HG03039 (cell line): ENCODE data around the gene TRMT61A.
"Not testable (repeated sequence)": the region's sequence is repeated elsewhere in the genome, so short reads cannot be mapped to it uniquely, and the experiment has no call there.

Experiments
- ATAC-seq: cut with Tn5 transposase; IDR thresholded peaks from one replicate; pipeline ENCODE4 v1.9.1; 2021; ENCODE audit warnings: mild to moderate bottlenecking, moderate library complexity; ENCODE audit not compliant: unreplicated experiment

The TRMT61A gene

DNA sequence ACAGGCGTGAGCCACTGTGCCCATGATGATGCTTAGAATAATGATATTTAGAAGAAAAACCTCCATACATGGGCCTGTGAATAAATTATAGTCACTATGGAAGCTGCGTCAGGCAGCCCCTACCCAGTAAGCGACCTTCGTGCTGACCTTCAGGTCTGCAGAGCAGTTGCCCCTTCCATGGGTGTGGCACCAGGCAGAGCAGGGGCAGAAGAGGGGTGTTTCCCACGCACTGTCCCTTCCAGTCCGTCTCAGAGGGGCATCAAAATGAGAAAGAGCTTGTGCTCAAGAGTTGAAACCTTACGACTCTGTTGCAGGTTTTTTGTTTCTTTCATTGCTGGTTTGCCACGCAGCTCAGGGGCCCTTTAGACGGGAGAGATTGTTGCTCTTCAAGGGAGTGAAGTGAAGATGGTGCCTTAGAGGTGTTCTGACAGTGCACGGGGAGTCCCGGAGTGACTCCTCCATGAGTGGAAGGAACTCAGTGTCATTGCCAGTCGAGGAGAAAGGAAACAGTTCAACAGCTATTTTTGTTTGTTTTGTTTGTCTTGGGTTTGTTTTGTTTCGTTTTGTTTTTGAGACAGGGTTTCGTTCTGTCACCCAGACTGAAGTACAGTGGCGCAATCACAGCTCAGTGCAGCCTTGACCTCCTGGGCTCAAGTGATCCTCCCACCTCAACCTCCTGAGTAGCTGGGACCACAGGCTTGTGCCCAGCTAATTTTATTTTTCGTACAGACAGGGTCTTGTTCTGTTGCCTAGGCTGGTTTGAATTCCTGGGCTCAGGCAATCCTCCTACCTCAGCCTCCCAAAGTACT, 20.3 kb upstream of the TRMT61A start:
- no peak for ATAC-seq

DNA sequence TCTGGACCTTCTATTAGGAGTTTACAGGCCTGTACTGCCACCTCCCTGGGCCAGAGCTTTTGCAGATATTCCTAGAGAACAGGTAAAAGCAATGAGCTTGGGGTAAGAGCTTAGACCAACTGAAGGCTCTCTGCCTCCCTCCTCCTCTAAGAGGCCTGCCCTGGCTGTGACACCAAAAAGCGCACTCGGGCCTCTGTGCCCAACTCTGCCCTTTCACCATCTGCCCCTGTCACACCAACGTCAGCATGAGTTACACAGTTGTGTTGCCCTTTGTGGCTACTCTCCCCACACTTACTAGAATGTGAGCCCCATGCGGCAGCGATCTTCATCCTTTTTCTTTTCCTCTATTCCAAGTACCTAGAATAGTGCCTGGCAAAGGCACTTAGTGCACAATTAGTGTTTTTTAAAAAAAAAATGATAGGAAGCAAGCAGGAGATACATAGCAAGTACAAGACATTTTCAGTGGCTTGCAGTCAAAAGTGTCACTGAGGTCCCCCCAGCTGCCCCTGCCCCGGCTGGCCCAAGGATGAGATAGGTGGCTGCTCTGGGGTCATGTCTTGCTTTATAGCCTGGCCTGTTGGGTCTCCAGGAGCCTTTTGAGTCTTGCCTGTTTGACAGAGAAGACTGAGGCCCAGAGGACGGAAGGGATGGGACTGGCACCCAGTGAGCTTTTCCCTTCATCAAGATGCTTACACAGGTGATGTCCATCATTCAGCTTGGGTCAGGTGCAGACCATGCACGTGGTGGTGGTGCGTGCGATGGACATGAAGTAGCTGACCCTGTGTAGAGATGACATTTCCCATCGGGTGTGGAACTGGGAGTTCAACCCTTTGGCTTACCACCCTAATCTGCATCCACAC, 18.9 kb upstream of the TRMT61A start:
- ATAC-seq: no peak

GRCh38 chr14:103510724-103511693, 18.0 kb upstream of the TRMT61A start:
- ATAC-seq: no peak

DNA sequence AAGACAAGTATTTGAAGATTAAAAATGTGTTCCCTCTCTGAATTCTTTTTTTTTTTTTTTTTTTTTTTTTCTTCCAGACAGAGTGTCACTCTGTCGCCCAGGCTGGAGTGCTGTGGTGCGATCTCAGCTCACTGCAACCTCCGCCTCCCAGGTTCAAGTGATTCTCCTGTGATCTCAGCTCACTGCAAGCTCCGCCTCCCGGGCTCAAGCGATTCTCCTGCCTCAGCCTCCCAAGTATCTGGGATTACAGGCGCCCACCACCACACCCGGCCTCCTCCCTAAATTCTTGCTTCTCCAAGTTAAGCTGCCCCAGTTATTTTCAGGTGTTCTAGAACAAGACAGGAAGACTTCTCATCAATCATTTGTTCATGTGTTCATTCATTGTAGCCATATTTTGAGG, 16.8 kb upstream of the TRMT61A start:
- ATAC-seq: not testable (repeated sequence)

GRCh38 chr14:103512701-103513611, 16.0 kb upstream of the TRMT61A start:
- ATAC-seq: no peak

GRCh38 chr14:103514596-103515421, 14.2 kb upstream of the TRMT61A start:
- ATAC-seq: no peak

GRCh38 chr14:103516426-103517173, 12.4 kb upstream of the TRMT61A start:
- no peak for ATAC-seq

GRCh38 chr14:103517174-103517566, 11.8 kb upstream of the TRMT61A start:
- ATAC-seq: no peak

DNA sequence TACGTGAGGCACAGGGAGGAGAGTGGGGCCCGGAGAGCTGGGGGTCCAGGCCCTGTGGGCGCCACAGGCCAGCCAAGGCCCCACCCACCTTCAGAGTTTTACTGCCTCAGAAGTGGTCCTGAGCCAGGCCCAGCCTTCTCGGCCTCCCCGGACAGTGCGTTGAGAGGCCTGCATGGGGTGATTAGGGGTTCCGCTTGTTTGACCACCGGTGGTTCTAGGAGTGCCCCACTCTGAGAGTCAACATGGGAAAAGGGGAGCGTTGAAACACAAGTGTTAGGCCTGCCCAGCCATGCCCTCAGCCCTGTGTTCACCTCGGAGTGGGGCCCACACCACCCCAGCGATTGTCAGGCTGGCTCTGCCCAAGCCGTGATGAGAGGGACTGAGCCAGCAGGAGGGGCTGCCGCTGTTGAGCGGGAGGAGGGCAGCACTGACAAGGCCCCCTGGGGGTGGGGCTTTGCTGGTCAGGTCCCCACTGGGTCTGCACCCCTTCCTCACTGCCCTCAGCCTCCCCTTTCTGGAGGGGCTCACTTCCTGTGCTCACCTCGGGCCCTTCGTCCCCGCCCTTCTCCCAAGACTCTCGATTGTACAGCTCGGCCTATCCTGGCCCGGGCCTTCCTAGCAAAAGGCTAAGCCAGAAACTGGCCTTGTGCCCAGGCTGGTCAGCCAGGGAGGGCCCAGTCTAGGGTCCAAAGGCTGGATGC, 11.1 kb upstream of the TRMT61A start:
- ATAC-seq: no peak

- no peak for ATAC-seq
Measured at GRCh38 chr14:103518422-103519042, 10.5 kb upstream of the TRMT61A start.

DNA sequence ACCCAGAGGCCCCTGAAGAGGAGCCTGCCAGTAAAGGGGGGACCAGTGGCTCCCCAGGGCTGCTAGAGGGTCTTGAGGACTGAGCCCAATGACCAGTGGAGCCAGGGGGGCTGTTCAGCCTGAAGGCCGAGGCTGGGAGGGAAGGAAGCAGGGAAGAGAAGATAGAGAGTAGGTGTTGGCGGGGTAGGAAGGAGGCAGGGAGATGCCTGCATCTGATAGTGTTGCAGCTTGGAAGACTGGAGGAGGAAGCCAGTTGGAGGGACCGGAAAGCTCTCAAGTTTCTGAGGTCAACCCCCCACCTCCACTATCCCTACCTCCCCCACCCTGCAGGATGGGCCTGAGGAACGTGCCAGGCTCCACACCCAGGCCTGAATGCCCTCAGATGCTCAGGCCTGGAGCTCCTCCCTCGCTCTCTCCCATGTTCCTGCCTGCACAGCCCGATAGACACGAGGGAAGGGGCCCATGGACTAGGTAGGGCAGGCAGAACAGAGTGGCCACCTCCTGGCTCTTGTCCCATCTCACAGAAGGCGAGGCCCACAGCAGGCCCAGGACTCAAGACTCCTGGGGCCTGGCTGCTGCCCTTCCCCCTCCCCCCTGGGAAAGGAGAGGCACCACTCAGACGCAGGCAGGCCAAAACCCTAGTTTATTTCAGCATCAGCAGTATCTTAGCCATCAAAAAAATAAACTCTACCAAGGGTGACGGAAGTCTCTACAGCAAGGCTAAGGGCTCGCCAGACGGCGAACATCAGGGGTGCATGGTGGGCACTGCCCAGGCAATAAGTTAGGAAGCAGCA, 9.8 kb upstream of the TRMT61A start:
- no peak for ATAC-seq

DNA sequence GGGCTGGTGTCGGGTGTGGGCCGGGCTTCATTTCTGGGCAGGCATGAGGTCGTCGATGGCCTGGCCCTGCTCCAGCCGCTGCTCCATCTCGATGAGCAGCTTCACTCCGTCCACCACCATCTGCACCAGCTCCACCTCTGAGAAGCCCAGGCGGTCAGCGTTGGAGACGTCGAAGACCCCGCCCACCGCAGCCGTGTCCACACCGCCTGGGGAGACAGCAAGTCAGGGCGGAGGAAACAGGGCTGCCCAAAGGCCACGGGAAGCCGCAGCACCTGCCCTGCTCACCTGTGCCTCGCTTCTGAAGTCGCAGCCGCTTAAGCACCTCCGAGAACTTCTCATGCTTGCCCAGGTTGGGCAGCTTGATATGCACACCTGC, 9.2 kb upstream of the TRMT61A start:
- ATAC-seq: no peak

- no peak for ATAC-seq
Measured at GRCh38 chr14:103520269-103520656, 8.7 kb upstream of the TRMT61A start.

- ATAC-seq: no peak
Measured at GRCh38 chr14:103520657-103521437, 8.1 kb upstream of the TRMT61A start.

DNA sequence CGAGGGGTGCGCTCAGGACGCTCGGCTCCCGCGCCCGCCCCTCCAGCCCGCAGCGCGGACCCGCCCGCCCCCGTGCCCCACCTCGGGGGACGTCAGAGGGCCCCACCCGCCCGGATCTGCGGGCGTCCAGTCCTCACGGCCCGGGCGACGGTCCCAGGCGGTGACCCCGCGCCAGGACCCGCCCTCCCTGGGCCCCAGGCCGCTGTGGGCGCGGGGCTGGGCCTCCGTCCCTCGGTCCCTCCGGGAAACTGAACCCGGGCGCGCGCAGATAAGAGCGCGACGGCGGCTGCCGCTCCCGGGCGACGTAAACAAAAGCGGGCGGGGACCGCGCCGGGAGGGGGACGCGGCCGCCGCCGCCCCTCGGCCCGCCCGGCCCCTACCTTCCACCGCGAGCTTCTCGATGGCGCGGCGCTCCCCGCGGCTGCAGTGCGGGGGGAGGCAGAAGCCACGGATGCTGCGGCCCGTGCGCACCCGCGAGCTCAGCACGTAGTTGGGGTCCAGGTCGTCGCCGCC, 7.5 kb upstream of the TRMT61A start:
- no peak for ATAC-seq
